ENCODE measurements around the gene WDR87.
A peak's percentile ranks its signal among the peaks of the same experiment; 100 is the strongest.
"Not testable (repeated sequence)": the region's sequence is repeated elsewhere in the genome, so short reads cannot be mapped to it uniquely, and the experiment has no call there.

WDR87 gene

GRCh38 chr19:37877147-37877546 lies 29.2 kb downstream of the WDR87 start:
- no peak for DNase-seq (ENCODE audit: low spot score)

GRCh38 chr19:37876032-37876431 lies 30.4 kb downstream of the WDR87 start:
- no peak for DNase-seq (ENCODE audit: low spot score)

GRCh38 chr19:37874784-37875183 lies 31.6 kb downstream of the WDR87 start:
- DNase-seq (ENCODE audit: low spot score), result no peak

- DNase-seq (ENCODE audit: low spot score), result no peak
These were observed 34.0 kb downstream of the WDR87 start for GRCh38 chr19:37872383-37872782.

GRCh38 chr19:37869766-37870340 lies 36.5 kb downstream of the WDR87 start:
- DNase-seq (ENCODE audit: low spot score), result no peak

- peak; percentile 11 for DNase-seq (ENCODE audit: low spot score)
These were observed 38.6 kb downstream of the WDR87 start for GRCh38 chr19:37867831-37868230.

GRCh38 chr19:37865930-37866329 lies 40.5 kb downstream of the WDR87 start:
- DNase-seq (ENCODE audit: low spot score), result not testable (repeated sequence)

GRCh38 chr19:37864501-37864900 lies 41.9 kb downstream of the WDR87 start:
- no peak for DNase-seq (ENCODE audit: low spot score)

GRCh38 chr19:37855098-37855497 lies 51.3 kb downstream of the WDR87 start:
- DNase-seq (ENCODE audit: low spot score), result peak; percentile 78

- no peak for DNase-seq (ENCODE audit: low spot score)
These were observed 60.5 kb downstream of the WDR87 start for GRCh38 chr19:37845932-37846331.

Data from GM03348 (cell line).